ENCODE results near the gene MAFF.

The MAFF gene

DNA sequence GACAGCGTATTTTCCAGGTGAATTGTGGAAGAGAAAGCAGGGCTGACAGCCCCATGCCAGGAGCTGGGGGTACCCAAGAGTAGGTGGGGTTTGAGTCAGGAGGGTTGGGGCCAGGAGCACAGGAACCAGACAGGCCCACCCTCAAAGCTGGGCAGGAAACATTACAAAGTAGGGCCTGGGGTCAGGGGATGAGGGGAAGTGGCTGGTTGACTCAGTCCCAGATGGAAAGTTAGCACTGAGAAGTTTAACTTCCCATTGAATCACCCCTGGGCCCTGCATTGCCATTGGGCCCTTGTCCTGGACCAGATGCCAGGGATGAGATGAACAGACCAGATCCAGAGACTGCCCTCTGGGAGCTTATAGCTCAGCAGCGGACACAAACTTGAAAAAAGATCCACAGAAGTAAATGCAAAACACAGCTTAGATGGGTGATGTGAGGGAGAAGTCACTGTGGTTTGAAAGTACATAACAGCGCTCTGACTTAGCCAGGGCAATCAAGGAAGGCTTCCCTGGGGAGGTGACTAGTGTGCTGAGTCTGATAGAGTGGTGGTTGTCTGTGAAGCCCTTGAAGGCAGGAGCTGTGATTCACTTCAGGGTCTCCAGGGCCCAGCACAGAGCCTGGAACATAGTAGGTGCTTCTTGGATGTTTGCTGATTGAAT is 2.2 kb downstream of the MAFF start:
- no peak for DNase-seq
- peaks cover 7% of the 10 kb centered on the region for H3K27me3 Mint-ChIP-seq
- H3K9me3 Mint-ChIP-seq = no peaks in the 10 kb centered on the region
- H3K4me3 Mint-ChIP-seq = peak overlapping the region; percentile 81
- no peaks in the 10 kb centered on the region for H3K36me3 Mint-ChIP-seq
- H3K27ac Mint-ChIP-seq = no peak overlapping the region
- H3K4me1 Mint-ChIP-seq = peaks cover 46% of the 10 kb centered on the region
- CTCF ChIA-PET = interaction anchor here (0.8 to 1.7 kb wide), 5 partner anchors 11 to 152 kb away, joined by 3 to 5 read pairs (median 4); no protein-coding TSS in a partner anchor

DNA sequence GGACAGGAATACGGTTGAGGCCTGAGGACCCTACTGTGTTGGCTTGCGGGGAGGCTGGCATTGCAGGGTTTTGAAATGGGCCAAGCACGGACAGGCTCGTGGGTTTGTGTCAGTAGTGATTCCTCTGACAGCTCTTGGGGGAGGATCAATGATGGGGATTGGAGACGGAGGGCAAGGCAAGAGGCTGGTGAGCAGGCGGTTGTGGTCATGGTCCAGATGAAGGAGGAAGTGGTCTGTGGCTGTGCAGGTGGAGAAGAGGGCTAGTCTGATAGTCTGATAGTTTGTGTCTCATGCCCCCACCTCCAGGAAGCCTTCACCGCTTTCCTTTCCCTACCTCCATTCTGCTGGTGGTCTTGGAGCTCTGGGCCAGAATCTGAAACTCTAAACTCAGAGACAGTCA is 3.0 kb downstream of the MAFF start:
- H3K4me1 Mint-ChIP-seq = peaks cover 42% of the 10 kb centered on the region
- H3K9me3 Mint-ChIP-seq = no peaks in the 10 kb centered on the region
- no peak overlapping the region for H3K4me3 Mint-ChIP-seq
- H3K27ac Mint-ChIP-seq = no peak overlapping the region
- H3K36me3 Mint-ChIP-seq = no peaks in the 10 kb centered on the region
- peaks cover 4% of the 10 kb centered on the region for H3K27me3 Mint-ChIP-seq
- CTCF ChIA-PET = interaction anchor here (1.6 kb wide), 1 partner anchor 153 kb away, joined by 4 read pairs; no protein-coding TSS in a partner anchor
- DNase-seq = no peak

DNA sequence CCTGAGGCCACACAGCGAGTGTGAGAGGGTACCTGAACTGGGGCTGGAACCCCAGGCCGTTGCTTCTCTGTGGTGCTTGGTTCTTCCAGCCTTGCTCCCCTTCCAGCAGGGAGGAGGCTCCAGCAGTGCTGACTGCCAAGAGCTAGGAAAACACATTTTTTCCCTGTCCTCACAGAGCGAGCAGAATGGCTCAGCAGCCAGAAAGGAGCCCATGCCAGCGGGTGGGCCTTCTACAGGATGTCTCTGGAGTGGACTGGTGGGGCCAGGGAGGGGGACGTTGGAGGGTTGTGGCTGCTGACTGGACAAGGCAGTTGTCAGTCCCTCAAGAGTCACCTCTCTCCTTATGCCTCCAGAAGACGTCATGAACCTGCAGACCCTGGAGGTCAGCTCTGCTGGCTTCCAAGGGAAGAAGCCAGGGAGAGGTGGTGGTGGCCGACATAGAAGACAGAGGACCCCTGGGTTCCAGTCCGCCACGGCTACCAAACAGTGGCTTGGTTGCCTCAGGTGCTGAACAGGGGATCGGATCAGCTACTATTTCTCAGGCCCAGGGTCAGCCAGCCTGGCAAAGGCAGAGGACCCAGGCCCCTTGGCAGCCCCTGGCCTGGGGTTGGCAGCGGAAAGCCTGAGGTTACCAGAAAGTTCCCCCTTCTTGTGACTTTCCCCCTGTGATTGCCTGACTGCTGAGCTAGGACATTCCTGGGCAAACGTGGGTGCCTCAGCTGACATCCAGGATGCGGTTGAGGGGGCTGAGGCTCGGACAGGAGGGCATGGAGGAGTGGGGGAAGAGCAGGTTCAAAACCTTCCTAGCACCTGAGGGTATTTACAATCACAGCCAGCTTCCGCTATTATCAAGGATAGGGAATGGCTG is 3.7 kb downstream of the MAFF start:
- CTCF ChIA-PET = no interaction called here
- peaks cover 4% of the 10 kb centered on the region for H3K27me3 Mint-ChIP-seq
- no peak overlapping the region for H3K4me3 Mint-ChIP-seq
- H3K36me3 Mint-ChIP-seq = no peaks in the 10 kb centered on the region
- no peak for DNase-seq
- no peaks in the 10 kb centered on the region for H3K9me3 Mint-ChIP-seq
- H3K4me1 Mint-ChIP-seq = peaks cover 40% of the 10 kb centered on the region
- H3K27ac Mint-ChIP-seq = no peak overlapping the region

DNA sequence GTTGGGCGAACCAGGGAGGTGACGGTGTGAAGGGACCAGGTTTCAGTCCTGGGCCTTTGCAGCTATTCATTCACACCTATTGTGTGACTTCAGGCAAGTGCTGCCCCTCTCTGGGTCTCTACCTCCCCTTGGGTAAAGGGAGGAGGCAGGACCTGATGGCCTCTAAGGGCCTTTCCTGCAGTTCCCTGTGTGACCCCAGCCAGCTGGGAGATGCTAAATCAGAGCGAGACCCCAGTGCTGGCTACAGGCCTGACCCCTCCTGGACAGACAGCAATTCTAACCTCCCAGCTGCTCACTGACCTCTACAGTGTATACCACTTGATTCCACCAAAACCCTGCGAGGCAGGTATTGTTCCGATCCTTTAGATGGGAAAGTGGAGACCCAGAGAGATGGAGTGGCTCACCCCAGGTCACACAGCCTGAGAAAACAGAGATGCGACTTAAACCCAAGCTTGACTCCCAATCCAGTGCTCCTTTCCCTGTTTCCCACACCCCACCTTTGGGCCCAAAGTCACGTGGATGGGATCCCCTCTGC is 6.2 kb downstream of the MAFF start:
- CTCF ChIA-PET = interaction anchor here (0.7 kb wide), 1 partner anchor 11 kb away, joined by 3 read pairs; no protein-coding TSS in a partner anchor
- Mint-ChIP-seq H3K27me3 (peaks cover 4% of the 10 kb centered on the region), H3K9me3 (no peaks in the 10 kb centered on the region), H3K36me3 (peaks cover 2% of the 10 kb centered on the region), H3K4me1 (peaks cover 35% of the 10 kb centered on the region), H3K4me3 (no peak overlapping the region), H3K27ac (no peak overlapping the region)
- no peak for DNase-seq

DNA sequence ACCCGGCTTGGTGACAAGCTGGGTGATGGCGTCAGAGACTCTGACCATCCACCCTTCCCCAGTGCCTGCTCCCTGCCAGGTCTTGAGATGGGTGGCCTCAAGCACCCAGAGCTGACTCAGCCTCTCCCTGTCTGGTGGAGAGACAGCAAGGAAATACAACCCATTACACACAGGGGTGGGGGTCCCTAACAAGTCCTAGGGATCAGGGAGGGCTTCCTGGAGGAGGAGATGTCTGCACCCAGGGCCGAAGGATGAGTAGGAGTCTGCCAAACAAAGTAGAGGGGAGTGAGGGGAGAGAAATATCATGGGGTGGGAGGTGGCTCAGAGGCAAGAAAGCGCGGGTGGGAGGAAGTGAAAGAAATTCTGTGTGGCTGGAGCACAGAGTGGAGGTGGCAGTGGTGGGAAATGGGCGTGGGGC is 6.8 kb downstream of the MAFF start:
- DNase-seq = no peak
- Mint-ChIP-seq H3K4me3 (no peak overlapping the region), H3K27ac (no peak overlapping the region), H3K4me1 (peaks cover 33% of the 10 kb centered on the region), H3K36me3 (peaks cover 6% of the 10 kb centered on the region), H3K9me3 (no peaks in the 10 kb centered on the region), H3K27me3 (peaks cover 5% of the 10 kb centered on the region)
- CTCF ChIA-PET = interaction anchor here (0.7 kb wide), 1 partner anchor 11 kb away, joined by 3 read pairs; no protein-coding TSS in a partner anchor

DNA sequence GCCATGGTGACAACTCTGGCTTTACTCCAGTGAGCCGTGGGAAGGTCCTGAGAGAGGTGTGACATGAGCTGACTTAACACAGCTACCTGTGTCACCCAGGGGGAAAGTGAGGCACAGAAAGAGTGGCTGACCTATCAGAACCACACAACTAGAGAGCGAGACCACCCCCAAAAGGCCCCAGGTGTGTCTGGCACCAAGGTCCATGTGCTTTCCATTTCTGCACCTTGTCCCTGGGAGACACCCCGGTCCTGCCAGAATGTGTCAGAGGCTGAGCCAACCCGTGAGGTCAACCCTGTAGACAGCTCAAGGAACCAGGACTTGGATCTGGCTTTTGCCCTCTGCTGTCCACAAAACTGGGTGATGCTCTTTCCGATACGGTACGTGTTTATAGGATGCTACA is 9.8 kb downstream of the MAFF start:
- Mint-ChIP-seq H3K27ac (no peak overlapping the region), H3K9me3 (no peaks in the 10 kb centered on the region), H3K36me3 (peaks cover 11% of the 10 kb centered on the region), H3K27me3 (peaks cover 15% of the 10 kb centered on the region), H3K4me1 (peaks cover 27% of the 10 kb centered on the region), H3K4me3 (no peak overlapping the region)
- CTCF ChIA-PET = interaction anchor here (1.1 to 3.1 kb wide), 2 partner anchors 19 to 98 kb away, joined by 3 to 10 read pairs; no protein-coding TSS in a partner anchor
- no peak for DNase-seq

DNA sequence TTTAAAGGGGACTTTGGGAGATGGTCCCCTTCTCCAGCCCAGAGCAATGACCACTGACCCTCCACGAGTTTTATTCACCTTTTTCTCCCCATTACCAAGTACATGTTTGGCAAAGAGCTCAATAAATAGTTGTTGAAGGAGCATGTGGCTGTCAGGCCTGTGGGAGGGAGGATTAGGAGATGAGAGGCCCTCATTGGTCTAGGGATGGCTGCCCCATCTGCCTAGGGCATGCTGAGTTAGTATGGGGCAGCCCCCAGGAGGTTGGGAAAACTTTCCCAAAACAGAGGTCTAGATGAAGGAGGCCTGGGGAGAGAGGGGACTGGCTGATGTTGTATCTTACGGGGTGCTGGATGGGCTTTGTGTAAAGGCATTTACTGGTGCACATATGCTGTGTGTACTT is 10.6 kb downstream of the MAFF start:
- CTCF ChIA-PET = interaction anchor here (3.1 kb wide), 1 partner anchor 99 kb away, joined by 10 read pairs; no protein-coding TSS in a partner anchor
- Mint-ChIP-seq H3K4me1 (peaks cover 27% of the 10 kb centered on the region), H3K27me3 (peaks cover 15% of the 10 kb centered on the region), H3K4me3 (no peak overlapping the region), H3K27ac (no peak overlapping the region), H3K36me3 (peaks cover 11% of the 10 kb centered on the region), H3K9me3 (no peaks in the 10 kb centered on the region)
- DNase-seq = no peak

DNA sequence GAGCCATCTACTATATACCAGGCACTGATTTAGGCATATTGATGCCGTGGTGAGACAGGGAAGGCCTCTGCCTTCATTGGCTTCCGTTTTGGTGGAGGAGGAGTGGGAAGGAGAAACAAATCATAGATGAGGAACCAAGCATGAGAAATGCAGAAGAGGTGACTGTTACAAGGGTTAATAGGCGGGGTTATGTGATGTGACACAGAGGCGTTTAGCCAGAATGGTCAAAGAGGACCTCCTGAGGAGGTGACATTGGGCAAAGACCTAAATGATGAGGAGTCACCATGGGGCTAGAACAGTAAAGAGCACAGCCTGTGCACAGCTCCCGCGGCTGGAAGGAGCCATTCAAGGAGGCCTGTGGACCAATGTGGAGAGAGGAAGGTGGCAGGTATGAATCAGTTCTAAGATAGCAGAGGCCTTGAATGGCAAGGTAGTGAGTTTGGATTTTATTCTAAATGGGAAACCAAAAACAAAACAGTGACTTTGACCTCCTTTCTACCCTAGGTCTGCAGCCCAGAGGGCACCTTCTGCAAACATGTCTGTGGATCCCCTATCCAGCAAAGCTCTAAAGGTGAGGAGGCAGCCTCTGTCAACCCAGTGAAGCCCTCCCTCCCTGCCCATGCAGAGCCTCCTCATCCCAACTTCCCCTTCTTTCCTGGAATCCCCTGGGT is 11.7 kb downstream of the MAFF start:
- Mint-ChIP-seq H3K4me1 (peaks cover 30% of the 10 kb centered on the region), H3K9me3 (no peaks in the 10 kb centered on the region), H3K27ac (no peak overlapping the region), H3K36me3 (peaks cover 11% of the 10 kb centered on the region), H3K4me3 (no peak overlapping the region), H3K27me3 (peaks cover 15% of the 10 kb centered on the region)
- CTCF ChIA-PET = no interaction called here
- DNase-seq = no peak

DNA sequence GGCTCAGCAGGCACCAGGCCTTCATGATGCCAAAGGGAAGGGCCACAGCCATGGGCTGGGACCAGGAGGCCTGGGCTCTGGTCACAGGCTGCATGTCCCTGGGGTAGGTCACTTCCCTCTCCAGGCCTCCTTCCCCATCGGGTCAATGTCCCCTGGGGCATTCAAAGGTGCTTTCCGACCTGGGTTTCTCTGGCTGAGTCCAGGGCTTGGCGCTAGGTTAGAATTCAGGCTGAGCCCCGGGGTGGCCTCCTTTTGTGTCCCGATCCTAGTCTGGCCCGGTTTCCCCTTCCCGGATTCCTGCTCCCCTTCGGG is 12.2 kb downstream of the MAFF start:
- CTCF ChIA-PET = interaction anchor here (1.4 kb wide), 1 partner anchor 10 kb away, joined by 4 read pairs; no protein-coding TSS in a partner anchor
- Mint-ChIP-seq H3K36me3 (peaks cover 11% of the 10 kb centered on the region), H3K4me1 (peaks cover 28% of the 10 kb centered on the region), H3K27ac (no peak overlapping the region), H3K27me3 (peaks cover 15% of the 10 kb centered on the region), H3K4me3 (no peak overlapping the region), H3K9me3 (no peaks in the 10 kb centered on the region)
- no peak for DNase-seq

DNA sequence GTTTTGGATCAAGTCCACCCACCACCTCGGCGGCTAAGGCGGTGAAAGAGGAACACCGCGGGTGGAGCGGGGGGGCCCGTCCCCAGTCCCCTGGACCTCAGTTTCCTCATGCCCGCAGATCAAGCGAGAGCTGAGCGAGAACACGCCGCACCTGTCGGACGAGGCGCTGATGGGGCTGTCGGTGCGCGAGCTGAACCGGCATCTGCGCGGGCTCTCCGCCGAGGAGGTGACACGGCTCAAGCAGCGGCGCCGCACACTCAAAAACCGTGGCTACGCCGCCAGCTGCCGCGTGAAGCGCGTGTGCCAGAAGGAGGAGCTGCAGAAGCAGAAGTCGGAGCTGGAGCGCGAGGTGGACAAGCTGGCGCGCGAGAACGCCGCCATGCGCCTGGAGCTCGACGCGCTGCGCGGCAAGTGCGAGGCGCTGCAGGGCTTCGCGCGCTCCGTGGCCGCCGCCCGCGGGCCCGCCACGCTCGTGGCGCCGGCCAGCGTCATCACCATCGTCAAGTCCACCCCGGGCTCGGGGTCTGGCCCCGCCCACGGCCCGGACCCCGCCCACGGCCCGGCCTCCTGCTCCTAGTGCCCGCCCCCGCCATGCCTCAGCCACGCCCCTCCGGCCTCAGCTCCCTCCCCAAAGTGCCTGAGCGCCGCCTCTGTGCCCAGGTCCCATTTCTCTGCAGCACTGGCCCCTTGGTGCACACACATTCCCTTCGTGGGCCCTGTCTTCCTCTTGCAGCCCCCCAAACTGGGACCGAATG is 12.7 kb downstream of the MAFF start:
- no peak overlapping the region for H3K27ac Mint-ChIP-seq
- no peaks in the 10 kb centered on the region for H3K9me3 Mint-ChIP-seq
- peak overlapping the region; percentile 35 for H3K4me3 Mint-ChIP-seq
- H3K4me1 Mint-ChIP-seq = peaks cover 33% of the 10 kb centered on the region
- peaks cover 15% of the 10 kb centered on the region for H3K27me3 Mint-ChIP-seq
- peak; percentile 73 for DNase-seq
- CTCF ChIA-PET = interaction anchor here (0.7 to 1.4 kb wide), 2 partner anchors 10 to 119 kb away, joined by 3 to 4 read pairs; no protein-coding TSS in a partner anchor
- H3K36me3 Mint-ChIP-seq = peaks cover 11% of the 10 kb centered on the region

DNA sequence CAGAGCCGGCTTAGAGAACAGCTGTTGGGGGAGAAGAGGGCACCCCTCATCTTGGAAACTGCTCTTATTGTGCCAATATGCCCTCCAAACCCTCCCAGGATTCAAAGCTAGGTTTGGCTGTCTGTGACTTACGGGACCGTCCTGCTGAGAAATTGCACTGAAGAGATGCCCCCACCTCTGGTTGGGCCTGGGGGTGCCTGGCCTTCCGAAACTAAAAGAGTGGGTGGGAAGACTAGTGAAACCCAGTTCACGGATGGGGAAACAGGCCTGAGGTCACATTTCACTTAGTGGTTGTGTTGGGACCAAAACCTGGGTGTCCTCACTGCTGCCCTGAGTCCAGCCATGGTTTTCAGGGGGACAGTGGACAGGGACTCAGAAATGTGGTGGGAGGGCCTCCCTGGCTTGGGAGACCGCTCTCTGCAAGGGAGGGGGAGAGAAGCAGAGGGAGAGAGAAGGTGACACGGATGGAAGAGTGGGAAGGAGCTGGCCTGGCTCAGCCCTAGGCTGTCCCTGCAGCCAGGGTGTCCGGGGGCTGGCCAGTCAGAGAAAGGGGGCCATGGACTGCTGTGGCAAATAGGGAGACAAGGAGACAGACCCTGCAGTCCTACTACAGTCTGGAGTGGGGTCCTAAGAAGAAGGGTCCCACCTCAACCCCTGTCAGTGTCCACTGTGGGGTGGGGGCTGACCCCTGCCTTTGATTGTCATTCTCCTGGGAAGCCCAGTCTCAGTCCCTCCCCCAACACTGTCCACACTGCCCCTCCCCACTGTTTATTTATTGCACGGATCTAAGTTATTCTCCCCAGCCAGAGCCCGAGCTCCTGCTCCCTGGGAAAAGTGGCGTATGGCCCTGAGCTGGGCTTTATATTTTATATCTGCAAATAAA is 13.6 kb downstream of the MAFF start:
- Mint-ChIP-seq H3K27me3 (peaks cover 15% of the 10 kb centered on the region), H3K4me1 (peaks cover 30% of the 10 kb centered on the region)
- CTCF ChIA-PET = interaction anchor here (0.6 to 1.7 kb wide), 3 partner anchors 11 to 955 kb away, joined by 3 to 4 read pairs (median 4); partner anchors contain the start of gene MAFF

DNA sequence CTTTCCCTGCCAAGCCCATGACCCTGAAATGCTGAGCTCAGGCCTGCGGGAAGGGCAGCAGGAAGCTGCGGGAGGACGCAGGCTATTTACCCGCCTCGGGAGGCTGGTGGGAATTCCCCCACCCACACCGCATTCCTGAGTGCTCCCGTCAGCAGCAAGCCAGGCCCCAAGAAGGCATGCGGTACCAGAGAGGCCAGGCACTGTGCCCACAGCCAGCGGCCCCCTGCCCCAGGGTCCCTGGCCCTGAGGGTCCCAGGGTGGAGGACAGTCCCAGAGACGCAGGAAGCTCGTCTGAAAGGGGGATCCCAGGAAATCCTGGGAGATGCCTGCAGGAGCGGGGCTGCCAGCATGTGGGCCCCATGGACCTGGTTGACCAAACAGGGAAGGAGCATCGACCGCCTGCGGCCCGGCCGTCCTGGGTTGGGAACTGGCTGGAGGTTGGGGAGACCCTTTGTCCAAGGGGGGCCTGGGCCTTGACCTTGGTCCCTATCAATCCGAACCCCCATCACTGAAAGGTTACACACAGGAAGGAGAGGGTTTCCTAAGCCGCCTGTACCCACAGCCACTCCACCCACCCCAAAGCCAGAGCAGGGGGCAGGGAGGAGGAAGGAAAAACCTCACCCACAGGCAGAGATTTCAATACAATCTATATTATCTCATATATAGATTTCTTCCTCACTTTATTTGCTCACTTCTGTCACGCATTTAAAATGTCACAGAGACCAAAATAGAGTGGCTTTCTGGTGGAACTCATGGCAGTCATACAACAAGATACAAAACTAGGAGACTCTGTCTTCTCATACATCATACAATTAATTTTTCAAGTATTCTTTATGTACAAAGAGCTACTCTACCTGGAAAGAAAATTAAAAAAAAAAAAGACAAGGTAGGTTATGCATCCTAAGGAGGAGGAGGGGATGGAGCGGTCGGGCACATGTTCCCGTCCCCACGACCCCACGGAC is 17.1 kb downstream of the MAFF start:
- Mint-ChIP-seq H3K27ac (peak overlapping the region; percentile 24), H3K4me1 (peaks cover 18% of the 10 kb centered on the region), H3K9me3 (no peaks in the 10 kb centered on the region), H3K4me3 (no peak overlapping the region), H3K27me3 (peaks cover 6% of the 10 kb centered on the region), H3K36me3 (peaks cover 6% of the 10 kb centered on the region)
- CTCF ChIA-PET = interaction anchor here (0.7 to 1.0 kb wide), 2 partner anchors 11 to 167 kb away, joined by 3 read pairs; no protein-coding TSS in a partner anchor
- DNase-seq = no peak

More for the DNA sequence above, 13.6 kb downstream of the MAFF start:
- Mint-ChIP-seq H3K36me3 (peaks cover 11% of the 10 kb centered on the region), H3K9me3 (no peaks in the 10 kb centered on the region), H3K4me3 (no peak overlapping the region), H3K27ac (no peak overlapping the region)
- DNase-seq = no peak
